Esophagus muscularis mucosa (tissue), 4 donors: Measurements from ENCODE around the gene CHRM4.
A peak's percentile ranks its signal among the peaks of the same experiment; 100 is the strongest.

Experiments
- EP300 ChIP-seq: sonication (generic); formaldehyde crosslinking; IDR thresholded peaks from one replicate; pipeline ENCODE4 v1.6.1; 2017; ENCODE audit warnings: antibody characterized with exemption
- POLR2A ChIP-seq: fragments of 450-650 bp; IDR thresholded peaks from one replicate; pipeline ENCODE4 v1.6.1; 2017; ENCODE audit warnings: antibody characterized with exemption, moderate library complexity, mild to moderate bottlenecking, low read depth
- TF ChIP-seq, protein P1 (sequence below), 3 experiments: fragments of 200-600 bp in 2 of 3; fragments of 450-650 bp in 1 of 3; sonication (generic) in 2 of 3; IDR thresholded peaks; one replicate each; pipeline ENCODE4 v1.5.1; 2017 to 2019; ENCODE audit warnings: antibody characterized with exemption in 3 of 3, mild to moderate bottlenecking in 2 of 3, moderate library complexity in 1 of 3

DNA sequence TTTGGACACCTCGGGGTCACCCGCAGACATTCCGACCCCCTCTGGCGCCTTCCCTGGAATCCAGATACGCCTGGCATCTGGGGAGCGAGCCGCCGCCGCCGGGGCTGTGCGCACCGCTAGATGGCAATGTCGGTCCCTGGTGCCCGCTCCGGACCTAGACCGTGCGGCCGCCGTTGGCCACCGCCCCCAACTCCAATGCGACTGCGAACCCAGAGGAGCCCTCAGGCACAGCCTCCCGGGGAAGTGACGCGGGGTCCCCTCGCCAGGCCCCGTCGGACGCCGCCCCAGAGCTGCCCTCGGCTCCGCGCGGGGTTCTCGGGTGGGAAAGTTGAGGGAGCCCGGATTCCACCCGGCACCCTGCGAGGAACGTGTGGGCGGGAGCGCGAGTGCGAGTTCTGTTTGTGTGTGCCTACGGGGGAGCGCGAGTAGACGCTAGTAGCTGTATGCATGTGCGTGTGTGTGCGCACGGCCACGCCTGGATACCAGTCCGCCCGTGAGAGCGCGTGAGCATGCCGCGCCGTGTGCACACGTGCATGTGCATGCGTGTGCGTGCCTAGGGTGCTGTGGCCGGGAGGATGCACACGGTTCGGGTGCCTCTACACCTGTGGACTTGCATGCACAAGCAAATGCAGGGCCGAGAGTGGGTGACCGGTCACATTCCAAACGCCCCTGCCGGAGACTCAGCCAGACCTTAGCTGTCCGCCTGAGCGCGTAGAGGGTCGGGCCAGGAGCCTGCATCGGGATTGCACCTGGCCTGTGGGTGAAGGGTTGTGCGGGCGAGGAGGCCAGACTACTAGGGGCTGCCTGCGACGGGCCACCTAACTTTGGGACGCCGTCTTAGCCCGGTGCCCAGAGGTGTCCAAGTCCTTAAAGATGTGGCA lies 1.9 kb downstream of the CHRM4 start:
- TF ChIP-seq, protein P1, sequence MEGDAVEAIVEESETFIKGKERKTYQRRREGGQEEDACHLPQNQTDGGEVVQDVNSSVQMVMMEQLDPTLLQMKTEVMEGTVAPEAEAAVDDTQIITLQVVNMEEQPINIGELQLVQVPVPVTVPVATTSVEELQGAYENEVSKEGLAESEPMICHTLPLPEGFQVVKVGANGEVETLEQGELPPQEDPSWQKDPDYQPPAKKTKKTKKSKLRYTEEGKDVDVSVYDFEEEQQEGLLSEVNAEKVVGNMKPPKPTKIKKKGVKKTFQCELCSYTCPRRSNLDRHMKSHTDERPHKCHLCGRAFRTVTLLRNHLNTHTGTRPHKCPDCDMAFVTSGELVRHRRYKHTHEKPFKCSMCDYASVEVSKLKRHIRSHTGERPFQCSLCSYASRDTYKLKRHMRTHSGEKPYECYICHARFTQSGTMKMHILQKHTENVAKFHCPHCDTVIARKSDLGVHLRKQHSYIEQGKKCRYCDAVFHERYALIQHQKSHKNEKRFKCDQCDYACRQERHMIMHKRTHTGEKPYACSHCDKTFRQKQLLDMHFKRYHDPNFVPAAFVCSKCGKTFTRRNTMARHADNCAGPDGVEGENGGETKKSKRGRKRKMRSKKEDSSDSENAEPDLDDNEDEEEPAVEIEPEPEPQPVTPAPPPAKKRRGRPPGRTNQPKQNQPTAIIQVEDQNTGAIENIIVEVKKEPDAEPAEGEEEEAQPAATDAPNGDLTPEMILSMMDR (IDR thresholded peaks at IDR 0.05): peak; percentile 74 to 90 (median 83)
- TF ChIP-seq EP300 (no peak), POLR2A (no peak)
